GM18519 (cell line): Measurements from ENCODE around the gene CTRL.
"Not testable (repeated sequence)": the region's sequence is repeated elsewhere in the genome, so short reads cannot be mapped to it uniquely, and the experiment has no call there.

Experiments
- ATAC-seq: cut with Tn5 transposase; IDR thresholded peaks from one replicate; pipeline ENCODE4 v1.9.1; 2021; ENCODE audit warnings: mild to moderate bottlenecking, moderate library complexity; ENCODE audit not compliant: unreplicated experiment, low FRiP score

The CTRL gene

DNA sequence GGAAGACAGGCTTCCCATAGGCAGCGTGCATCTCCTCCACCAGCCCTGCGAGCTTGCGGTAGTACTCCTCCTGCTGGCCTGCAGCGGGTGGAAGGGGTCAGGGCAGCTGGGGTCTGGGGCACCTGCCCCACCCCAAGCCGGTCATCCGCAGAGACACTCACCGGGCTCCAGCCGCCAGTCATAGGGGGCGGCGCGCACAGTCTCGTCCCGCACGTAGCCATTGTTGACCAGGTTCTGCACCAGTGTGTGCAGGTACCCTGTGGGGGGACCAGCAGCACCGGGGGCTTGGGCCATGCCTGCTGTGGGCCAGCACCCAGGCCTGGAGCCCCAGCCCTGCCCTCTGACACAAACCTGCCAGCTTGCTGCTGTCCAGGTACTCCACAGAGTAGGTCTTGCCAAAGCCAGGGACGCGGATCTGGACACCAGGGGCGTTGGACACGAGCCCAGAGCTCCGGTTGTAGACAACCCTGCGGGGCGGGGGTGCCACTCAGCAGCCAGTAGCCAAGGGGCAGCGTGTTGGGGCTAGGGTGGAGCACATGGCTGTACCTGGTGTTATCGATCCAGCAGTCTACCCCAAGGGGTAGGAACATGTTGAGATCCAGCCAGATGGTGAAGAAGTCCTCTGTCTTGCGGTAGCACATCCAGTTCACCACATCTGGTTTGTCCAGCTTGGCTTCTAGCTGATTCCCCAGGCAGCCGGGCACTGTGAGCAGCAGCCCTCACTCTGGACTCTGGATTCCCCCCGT lies 11.0 kb upstream of the CTRL start:
- ATAC-seq, result no peak

GRCh38 chr16:67942200-67942509 lies 10.5 kb upstream of the CTRL start:
- ATAC-seq, result no peak

GRCh38 chr16:67941469-67942199 lies 10.0 kb upstream of the CTRL start:
- ATAC-seq, result no peak

DNA sequence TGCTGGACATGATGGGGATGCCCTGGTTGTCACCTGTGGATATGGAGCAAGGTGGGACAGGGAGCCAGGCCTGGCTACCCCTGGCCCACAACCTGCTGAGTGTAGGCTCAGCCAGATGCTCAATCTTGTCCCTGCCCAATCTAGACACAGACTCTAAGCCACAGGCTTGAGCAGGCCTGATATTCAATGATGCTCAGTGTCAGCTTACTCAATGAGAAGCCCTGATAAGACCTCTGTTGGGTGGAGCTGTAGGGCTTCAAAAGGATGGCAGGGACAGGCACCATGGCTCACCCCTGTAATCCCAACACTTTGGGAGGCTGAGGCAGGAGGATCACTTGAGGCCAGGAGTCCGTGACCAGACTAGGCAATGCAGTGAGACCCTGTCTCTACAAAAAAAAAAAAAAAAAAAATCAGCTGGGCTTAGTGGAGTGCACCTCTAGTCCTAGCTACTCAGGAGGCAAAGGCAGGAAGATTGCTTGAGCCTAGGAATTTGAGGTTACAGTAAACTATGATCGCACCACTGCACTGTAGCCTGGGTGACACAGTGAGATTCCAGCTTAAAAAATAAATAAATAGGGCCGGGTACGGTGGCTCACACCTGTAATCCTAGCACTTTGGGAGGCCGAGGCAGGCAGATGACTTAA lies 8.9 kb upstream of the CTRL start:
- ATAC-seq, result no peak

DNA sequence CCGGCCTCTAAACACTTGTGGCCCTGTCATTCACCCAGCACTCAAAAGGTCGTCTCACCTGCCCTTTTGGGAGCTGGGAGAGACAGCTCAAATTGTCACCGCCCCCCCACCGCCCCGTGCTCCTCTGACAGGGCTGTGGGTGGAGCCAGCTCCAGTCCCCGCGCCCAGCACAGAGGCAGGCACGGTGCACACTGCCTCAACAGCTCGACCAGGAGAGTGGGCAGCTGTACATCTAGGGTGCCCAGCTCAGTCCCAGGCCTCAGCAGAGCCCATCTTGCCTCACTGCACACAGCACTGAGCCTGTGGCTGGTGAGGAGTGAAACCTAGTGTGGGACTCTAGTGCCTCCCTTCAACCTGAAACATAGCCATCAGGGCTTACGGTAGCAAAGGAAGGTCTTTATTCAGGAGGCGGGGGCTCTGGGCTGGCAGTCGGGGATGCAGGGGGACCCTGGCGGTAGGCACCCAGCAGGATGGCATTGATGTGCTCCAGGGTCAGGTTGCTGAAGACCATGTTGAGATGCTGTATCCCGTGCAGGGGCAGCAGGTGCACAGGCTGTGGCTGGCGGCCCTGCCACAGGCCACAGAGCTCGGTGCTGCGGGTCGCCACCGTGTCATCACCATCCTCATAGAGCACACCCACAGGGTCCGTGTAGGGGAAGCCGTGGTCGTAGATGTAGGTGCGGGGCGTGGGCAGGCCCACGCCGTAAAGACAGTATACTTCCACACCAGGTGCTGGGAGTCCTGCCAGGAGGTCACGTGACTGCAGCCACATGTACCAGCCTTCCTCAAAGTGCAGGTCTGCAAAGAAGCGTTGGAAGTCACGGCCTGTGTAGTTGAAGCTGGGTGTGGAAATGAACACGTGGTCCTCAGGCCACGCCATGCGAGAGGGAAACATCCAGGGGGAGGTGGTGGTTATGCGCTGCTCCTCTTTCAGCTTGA lies 8.1 kb upstream of the CTRL start:
- ATAC-seq, result no peak

DNA sequence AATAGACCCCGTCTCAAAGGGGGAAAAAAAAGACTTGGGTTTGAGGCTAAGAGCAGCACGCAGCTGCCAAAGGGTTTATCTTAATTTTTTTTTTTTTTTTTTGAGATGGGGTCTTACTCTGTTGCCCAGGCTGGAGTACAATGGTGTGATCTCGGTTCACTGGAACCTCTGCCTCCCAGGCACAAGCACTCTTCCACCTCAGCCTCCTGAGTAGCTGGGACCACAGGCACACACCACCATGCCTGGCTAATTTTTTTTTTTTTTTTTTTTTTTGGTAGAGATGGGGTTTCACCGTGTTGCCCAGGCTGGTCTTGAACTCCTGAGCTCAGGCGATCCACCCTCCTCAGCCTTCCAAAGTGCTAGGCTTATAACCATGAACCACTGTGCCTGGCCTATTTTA lies 6.1 kb upstream of the CTRL start:
- ATAC-seq, result not testable (repeated sequence)

DNA sequence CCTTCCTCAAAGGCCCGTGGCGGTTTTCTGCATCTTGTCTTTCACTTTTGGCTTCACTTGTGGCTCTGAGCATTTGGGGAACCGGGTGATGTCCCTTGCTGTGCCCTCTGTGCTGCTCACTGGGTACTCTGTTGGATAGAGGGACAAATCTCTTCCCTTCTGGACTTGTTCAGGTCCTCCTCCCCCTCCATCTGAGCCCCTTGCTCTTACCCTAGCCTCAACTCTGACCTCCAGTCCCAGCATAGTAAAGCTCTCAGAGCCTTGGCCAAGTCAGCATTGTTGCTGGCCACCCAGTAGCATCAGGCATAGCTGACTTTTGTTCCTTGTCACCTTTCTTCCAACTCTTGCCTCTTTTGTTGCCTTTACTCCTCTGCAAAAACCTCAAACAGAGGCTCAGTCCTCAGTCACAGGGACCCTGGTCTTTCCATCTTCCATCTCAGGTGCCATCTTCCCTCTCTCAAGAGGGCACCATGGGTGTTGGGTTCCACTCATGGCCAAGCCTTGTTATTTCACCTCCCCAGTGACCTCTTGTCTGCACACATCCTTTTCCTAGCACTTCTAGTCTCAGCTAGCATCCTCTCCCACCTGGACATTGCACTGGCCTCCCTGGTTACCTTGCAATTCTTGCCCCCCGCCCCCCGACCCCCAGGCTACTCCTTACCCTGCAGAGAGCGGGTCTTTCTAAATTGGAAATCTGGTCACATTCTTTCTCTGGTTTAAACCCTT lies 5.4 kb upstream of the CTRL start:
- ATAC-seq, result no peak

DNA sequence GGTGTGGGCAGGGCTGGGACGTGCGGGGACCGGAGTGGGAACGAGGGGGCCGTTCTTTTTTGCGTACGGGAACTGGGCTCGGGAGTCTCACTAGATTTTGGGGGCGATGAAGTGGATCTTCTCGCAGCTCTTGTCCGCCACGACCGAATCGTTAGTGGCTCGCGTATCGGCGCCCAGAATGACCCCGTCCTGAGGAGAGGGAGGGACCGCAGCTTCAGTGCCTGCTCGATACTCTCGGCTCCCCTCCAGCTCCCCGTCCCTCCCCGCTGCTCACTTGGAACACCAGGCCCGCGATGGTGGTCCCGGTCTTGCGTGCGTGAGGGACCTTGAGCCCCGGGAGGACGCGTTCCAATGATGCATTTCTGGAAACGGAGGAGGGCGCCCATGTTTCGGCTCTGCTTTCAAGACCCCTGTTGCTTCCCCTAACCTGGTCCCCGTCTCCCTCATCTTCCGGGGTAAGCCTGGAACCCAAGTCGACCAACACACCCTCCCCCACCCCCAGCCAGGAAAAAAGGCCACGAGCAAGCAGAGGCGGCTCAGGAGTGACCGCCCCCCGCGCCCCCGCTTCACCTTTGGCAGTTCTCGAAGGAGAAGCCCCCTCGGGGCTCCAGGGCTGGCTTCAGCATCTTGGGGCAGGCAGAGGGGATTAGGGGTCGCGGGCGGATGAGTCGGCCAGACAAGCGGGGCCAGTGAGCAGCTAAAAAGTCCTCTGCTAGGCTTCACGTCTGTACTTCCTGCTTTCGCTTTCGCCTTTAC lies 4.6 kb upstream of the CTRL start, which contains the start of gene PSMB10:
Gene PSMB10, minus strand, starts transcription at position 727 of the 756 bp plus-strand sequence. Its CDS starts 101 bp downstream, at position 626.
- ATAC-seq, result no peak

DNA sequence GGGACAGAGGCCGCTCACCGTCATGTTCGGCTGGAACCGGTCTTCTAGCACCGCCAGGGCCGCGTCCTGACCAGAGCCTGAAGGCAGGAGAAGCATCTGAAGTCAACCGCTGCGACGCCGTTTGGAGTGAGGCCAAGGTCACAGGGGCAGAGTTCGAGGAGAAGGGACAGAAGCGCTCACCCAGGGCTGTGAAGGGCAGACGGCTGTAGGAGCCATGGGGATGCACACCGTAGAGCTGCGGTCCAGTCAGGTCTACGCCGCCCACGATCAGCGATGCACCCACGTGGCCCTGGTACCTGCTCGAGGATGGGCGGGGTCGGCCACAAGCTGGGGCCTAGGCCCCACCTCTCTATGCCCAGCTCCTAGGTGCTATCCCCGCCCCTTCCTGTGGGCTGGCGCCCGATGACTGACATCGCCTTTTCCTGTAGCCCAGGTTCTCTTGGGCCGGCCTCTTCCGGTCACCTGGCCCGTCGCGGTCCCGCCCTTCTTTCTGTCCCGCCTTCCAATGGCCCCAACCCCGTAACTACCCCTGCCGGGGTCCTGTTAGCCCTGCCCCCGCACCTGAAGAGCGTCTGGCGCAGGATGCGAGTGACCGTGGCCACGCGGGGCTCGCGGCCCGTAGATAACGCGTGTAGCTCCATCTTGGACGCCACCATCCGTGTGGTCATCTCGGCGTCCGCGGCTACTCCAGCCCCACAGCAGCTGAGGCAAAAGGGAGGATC lies 3.9 kb upstream of the CTRL start:
- peak; percentile 68 for ATAC-seq

- ATAC-seq, result no peak
Measured at GRCh38 chr16:67935101-67935401, 3.4 kb upstream of the CTRL start.

- ATAC-seq, result no peak
Measured at GRCh38 chr16:67934306-67935100, 2.8 kb upstream of the CTRL start.

DNA sequence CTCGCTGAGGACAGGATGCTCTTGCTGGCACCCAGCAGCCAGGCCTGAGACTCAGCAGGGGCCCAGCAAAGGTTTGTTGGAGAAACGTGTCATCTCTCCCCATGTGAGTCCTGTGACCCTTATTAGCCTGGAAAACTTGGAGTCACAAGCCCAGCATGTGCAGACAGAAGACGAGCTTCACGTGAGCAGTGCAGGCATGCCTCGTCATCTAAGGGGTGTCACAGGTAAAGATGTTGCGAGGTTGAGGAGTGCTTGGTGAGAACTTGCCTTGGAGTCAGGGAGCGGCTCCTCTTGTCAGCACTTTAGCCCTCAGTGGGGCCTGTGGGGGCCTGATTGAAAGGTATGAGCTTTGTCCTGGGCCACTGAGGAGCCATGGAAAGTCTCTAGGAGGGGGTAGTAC lies 2.1 kb upstream of the CTRL start:
- ATAC-seq, result no peak

- ATAC-seq, result no peak
Measured at GRCh38 chr16:67932462-67932840, 789 bp upstream of the CTRL start.

DNA sequence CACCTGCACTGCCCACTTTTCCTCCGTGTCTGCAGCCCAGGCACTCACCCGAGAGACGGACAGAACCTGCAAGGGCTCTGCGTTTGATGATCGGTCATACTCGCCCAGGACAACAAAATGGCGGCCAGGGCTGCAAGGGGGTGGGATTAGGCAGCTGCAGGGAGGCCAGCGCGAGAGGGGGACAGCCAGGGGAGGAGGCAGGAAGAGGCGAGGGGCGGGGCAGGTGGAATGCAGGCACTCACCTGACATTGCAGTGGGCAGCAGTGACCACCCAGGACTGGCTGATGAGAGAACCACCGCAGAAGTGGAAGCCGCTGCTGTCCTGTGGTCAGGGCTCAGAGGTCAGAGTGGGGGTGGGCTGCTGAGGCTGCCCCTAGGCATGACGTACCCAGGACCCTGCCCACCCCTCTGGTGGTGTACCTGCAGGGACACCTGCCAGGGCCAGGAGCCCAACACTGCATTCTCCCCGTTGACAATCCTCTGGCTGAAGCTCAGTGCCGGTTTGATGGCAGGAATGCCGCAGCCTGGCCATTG lies 917 bp downstream of the CTRL start:
- ATAC-seq, result no peak

- ATAC-seq, result no peak
Measured at GRCh38 chr16:67930191-67930590, 1.5 kb downstream of the CTRL start.

DNA sequence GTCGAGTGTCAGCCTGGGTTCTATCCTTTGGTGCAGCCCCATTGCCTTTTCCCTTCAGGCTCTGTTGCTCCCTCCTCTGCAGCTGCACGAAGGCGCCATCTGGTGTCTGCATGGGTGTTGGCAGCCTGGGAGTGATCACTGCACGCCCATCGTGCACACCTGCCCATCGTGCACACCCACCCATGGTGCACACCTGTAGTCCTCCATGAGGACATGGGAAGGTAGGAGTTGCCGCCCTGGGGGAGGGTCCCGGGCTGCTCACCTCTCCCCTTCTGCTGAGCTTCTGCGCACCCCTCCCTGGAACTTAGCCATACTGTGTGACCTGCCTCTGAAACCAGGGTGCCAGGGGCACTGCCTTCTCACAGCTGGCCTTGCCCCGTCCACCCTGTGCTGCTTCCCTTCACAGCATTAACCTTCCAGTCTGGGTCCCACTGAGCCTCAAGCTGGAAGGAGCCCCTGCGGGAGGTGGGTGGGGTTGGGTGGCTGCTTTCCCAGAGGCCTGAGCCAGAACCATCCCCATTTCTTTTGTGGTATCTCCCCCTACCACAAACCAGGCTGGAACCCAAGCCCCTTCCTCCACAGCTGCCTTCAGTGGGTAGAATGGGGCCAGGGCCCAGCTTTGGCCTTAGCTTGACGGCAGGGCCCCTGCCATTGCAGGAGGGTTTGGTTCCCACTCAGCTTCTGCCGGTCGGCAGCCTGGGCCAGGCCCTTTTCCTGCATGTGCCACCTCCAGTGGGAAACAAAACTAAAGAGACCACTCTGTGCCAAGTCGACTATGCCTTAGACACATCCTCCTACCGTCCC lies 2.9 kb downstream of the CTRL start:
- no peak for ATAC-seq

- no peak for ATAC-seq
Measured at GRCh38 chr16:67928147-67928546, 3.5 kb downstream of the CTRL start.
